ENCODE data around the gene CACNG7.

Gene CACNG7

DNA sequence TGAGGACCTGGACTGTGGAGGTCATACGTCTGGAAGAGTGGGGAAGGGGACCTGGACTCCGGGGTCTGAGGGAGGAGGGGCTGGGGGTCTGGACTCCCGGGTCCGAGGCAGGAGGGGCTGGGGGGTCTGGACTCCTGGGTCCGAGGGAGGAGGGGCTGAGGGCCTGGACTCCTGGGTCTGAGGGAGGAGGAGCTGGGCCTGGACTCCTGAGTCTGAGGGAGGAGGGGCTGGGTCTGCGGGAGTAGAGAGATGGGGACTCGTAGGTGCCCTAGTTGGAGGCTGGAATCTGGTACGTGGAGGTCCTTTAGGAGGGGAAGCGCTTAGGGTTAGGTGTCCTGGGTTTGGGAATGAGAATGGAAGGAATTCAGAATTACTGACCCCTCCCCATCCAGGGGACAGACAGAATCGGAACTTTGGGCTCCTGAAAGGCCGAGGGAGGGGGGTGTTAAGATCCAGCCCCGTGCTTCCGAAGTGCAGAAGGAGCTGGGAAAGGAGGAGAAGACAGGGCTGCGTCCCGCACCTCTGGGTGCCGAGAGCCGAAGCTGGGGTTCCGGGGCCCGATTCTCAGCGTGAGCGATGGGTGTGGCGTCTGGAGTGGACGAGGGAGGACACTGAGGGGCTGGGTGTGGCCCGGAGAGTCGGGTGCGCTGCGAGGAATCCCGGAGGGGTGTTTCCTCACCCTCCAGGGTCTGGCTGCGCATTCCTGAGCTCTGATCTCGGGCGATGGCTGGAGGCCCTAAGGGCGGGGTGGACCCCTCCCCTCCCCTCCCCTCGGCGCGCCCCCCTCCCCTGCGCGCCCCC, 40.8 kb upstream of the CACNG7 start:
- TF ChIP-seq, protein P1, sequence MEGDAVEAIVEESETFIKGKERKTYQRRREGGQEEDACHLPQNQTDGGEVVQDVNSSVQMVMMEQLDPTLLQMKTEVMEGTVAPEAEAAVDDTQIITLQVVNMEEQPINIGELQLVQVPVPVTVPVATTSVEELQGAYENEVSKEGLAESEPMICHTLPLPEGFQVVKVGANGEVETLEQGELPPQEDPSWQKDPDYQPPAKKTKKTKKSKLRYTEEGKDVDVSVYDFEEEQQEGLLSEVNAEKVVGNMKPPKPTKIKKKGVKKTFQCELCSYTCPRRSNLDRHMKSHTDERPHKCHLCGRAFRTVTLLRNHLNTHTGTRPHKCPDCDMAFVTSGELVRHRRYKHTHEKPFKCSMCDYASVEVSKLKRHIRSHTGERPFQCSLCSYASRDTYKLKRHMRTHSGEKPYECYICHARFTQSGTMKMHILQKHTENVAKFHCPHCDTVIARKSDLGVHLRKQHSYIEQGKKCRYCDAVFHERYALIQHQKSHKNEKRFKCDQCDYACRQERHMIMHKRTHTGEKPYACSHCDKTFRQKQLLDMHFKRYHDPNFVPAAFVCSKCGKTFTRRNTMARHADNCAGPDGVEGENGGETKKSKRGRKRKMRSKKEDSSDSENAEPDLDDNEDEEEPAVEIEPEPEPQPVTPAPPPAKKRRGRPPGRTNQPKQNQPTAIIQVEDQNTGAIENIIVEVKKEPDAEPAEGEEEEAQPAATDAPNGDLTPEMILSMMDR (IDR thresholded peaks at IDR 0.05; ENCODE audit: low read depth, low read length) = no peak
- peak overlapping the region; percentile 98 for H3K4me3 ChIP-seq (ENCODE audit: low read depth, low read length)

DNA sequence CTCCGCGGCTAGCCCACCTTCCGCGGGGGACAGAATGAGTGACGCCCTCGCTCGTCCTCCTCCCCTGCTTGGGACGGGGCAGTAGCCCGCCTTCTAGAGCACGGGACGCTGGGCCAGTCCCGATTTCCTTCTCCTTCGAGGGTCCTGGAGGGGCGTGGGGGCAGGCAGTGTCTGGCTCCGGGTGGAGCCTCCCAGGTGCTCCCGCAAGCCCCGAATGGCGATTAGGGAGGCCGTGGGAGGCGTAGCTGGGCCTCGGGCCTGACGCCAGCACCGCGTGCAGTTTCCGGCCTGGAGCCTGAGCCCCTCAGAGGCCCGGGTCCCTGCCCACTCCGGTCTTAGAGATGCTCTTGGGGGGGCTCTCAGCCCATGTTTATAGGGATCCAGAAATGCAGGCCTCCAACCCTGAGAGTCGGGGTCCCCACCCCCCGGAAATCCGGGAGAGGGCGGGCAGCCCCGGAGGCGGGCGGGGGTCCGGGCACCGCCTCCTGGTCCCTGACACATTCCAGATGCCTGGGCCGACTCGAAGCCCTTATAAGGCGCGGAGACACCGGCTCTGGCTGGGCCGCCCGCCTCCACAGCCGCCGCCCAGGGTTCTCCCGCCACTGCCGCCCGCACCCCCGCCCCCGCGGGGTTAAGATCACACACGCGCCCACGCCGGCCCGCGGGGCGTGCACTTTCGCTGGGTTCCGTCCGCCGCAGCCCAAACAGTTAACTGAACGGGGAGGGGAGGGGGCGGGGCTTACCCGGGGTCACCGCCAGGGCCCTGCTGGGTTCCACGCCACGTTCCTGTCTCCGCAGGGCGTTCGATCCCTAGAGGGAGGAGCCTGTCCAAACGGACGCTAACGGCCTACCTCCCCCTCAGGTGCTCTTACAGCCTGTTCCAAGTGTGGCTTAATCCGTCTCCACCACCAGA, 39.9 kb upstream of the CACNG7 start:
- H3K4me3 ChIP-seq (ENCODE audit: low read depth, low read length) = peak overlapping the region; percentile 98

DNA sequence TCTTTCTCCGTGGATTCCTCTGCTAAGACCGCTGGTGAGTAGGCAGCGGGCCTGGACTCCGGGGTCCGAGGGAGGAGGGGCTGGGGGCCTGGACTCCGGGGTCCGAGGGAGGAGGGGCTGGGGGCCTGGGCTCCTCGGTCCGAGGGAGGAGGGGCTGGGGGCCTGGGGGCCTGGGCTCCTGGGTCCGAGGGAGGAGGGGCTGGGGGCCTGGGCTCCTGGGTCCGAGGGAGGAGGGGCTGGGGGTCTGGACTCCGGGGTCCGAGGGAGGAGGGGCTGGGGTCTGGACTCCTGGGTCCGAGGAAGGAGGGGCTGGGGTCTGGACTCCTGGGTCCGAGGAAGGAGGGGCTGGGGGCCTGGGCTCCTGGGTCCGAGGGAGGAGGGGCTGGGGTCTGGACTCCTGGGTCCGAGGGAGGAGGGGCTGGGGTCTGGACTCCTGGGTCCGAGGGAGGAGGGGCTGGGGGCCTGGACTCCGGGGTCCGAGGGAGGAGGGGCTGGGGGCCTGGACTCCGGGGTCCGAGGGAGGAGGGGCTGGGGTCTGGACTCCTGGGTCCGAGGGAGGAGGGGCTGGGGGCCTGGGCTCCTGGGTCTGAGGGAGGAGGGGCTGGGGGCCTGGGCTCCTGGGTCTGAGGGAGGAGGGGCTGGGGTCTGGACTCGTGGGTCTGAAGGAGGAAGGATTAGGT, 39.1 kb upstream of the CACNG7 start:
- peak overlapping the region; percentile 98 for H3K4me3 ChIP-seq (ENCODE audit: low read depth, low read length)

More for the DNA sequence above, 39.9 kb upstream of the CACNG7 start:
- TF ChIP-seq, protein P1 (IDR thresholded peaks at IDR 0.05; ENCODE audit: low read depth, low read length) = no peak

DNA sequence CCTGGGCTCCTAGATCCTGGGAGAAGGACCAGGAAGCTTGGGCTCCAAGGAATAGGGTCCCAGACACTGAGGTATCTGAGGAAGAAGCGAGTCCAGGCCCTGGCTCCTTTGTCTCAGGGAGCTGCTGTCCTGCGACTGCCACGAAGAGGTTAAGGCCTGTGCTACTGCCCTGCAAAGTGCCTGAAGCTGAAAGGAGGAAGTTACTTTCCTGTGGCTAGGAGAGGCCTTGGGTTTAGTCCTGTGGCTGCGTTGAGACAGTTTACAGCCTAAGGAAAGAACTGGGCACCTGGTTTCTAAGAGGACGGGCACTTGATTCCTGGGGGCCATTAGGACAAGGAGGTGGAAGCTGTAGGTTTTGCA, 38.6 kb upstream of the CACNG7 start:
- peak overlapping the region; percentile 27 for H3K4me3 ChIP-seq (ENCODE audit: low read depth, low read length)
- TF ChIP-seq, protein P1 (IDR thresholded peaks at IDR 0.05; ENCODE audit: low read depth, low read length) = no peak

DNA sequence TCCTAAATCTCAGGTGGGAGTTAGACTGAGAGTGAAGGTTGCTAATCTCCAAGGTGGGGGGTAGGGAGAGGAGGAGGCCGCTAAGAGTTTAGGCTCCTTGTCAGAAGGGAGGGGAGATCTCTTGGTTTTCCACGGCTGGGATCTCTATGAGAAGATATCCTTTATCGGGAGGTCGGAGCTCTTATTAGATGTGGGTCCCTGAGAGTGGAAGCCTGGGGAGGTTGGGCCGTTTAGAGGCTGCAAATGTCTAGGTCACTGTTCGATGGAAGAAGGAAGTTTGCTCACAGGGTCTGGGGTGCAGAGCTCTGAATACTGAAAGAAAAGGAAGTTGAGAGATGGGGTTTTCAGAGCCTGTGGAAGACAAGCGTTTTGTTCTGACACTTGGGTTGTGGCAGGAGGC, 37.6 kb upstream of the CACNG7 start:
- TF ChIP-seq, protein P1 (IDR thresholded peaks at IDR 0.05; ENCODE audit: low read depth, low read length) = no peak
- H3K4me3 ChIP-seq (ENCODE audit: low read depth, low read length) = no peak overlapping the region

DNA sequence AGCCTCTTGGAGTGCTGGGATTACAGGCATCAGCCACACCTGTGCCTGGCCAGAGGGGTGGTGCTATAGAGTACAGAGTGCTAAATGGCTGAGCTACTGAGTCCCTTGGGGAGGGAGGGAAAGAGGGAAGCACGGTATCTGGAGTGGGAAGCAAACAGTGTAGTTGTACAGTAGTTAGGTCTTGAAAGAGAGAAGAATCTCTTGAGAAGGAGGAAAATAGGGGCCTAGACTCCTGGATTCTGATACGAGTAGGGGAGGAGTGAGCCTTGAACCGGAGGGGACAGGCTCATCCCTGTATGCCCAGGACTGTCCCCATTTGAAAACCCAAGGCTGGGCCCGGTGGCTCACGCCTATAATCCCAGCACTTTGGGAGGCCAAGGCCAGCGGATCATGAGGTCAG, 36.3 kb upstream of the CACNG7 start:
- no peak overlapping the region for H3K4me3 ChIP-seq (ENCODE audit: low read depth, low read length)
- TF ChIP-seq, protein P1 (IDR thresholded peaks at IDR 0.05; ENCODE audit: low read depth, low read length) = no peak

DNA sequence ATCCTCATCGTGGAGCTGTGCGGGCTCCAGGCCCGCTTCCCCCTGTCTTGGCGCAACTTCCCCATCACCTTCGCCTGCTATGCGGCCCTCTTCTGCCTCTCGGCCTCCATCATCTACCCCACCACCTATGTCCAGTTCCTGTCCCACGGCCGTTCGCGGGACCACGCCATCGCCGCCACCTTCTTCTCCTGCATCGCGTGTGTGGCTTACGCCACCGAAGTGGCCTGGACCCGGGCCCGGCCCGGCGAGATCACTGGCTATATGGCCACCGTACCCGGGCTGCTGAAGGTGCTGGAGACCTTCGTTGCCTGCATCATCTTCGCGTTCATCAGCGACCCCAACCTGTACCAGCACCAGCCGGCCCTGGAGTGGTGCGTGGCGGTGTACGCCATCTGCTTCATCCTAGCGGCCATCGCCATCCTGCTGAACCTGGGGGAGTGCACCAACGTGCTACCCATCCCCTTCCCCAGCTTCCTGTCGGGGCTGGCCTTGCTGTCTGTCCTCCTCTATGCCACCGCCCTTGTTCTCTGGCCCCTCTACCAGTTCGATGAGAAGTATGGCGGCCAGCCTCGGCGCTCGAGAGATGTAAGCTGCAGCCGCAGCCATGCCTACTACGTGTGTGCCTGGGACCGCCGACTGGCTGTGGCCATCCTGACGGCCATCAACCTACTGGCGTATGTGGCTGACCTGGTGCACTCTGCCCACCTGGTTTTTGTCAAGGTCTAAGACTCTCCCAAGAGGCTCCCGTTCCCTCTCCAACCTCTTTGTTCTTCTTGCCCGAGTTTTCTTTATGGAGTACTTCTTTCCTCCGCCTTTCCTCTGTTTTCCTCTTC, 35.1 kb upstream of the CACNG7 start:
- no peak overlapping the region for H3K4me3 ChIP-seq (ENCODE audit: low read depth, low read length)
- TF ChIP-seq, protein P1 (IDR thresholded peaks at IDR 0.05; ENCODE audit: low read depth, low read length) = no peak
